SK-N-SH treated with all-trans-retinoic acid at 6 μM for 48 hours (cell line): ENCODE results near the gene LIG4.

Source experiments
- ARNTL ChIP-seq: fragments of 450-650 bp; formaldehyde crosslinking; IDR thresholded peaks from 2 replicates; pipeline ENCODE4 v1.5.0; 2020; ENCODE audit warnings: low read depth, mild to moderate bottlenecking, moderate library complexity, borderline replicate concordance
- SNAI2 ChIP-seq: fragments of 250-450 bp; sonication (Bioruptor Pico); IDR thresholded peaks from 2 replicates; pipeline ENCODE4 v1.5.0; 2020; ENCODE audit warnings: mild to moderate bottlenecking, moderate library complexity
- TCF4 ChIP-seq: fragments of 250-450 bp; sonication (Bioruptor Pico); IDR thresholded peaks from 2 replicates; pipeline ENCODE4 v1.8.0; 2021; ENCODE audit warnings: mild to moderate bottlenecking, moderate library complexity, borderline replicate concordance
- ZFP30 ChIP-seq: fragments of 450-650 bp; formaldehyde crosslinking; IDR thresholded peaks from 2 replicates; pipeline ENCODE4 v1.5.0; 2022; ENCODE audit warnings: mild to moderate bottlenecking, moderate library complexity
- TF ChIP-seq, protein P1 (sequence below): fragments of 250-450 bp; sonication (Bioruptor Pico); IDR thresholded peaks from 2 replicates; pipeline ENCODE4 v1.5.1; 2020; ENCODE audit warnings: low read depth, mild to moderate bottlenecking, moderate library complexity
- TF ChIP-seq, protein P2 (sequence below): fragments of 250-450 bp; sonication (Bioruptor Pico); IDR thresholded peaks from 2 replicates; pipeline ENCODE4 v1.8.0; 2020; ENCODE audit warnings: mild to moderate bottlenecking, moderate library complexity, borderline replicate concordance

GRCh38 chr13:108195146-108195545, 20.2 kb downstream of the LIG4 start:
- TF ChIP-seq, protein P1, sequence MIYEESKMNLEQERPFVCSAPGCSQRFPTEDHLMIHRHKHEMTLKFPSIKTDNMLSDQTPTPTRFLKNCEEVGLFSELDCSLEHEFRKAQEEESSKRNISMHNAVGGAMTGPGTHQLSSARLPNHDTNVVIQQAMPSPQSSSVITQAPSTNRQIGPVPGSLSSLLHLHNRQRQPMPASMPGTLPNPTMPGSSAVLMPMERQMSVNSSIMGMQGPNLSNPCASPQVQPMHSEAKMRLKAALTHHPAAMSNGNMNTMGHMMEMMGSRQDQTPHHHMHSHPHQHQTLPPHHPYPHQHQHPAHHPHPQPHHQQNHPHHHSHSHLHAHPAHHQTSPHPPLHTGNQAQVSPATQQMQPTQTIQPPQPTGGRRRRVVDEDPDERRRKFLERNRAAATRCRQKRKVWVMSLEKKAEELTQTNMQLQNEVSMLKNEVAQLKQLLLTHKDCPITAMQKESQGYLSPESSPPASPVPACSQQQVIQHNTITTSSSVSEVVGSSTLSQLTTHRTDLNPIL (CRISPR knock-in tag): no peak
- TF ChIP-seq ZFP30 (CRISPR knock-in tag) (no peak), SNAI2 (CRISPR knock-in tag) (no peak), ARNTL (CRISPR knock-in tag) (no peak), TCF4 (CRISPR knock-in tag) (no peak)
- TF ChIP-seq, protein P2, sequence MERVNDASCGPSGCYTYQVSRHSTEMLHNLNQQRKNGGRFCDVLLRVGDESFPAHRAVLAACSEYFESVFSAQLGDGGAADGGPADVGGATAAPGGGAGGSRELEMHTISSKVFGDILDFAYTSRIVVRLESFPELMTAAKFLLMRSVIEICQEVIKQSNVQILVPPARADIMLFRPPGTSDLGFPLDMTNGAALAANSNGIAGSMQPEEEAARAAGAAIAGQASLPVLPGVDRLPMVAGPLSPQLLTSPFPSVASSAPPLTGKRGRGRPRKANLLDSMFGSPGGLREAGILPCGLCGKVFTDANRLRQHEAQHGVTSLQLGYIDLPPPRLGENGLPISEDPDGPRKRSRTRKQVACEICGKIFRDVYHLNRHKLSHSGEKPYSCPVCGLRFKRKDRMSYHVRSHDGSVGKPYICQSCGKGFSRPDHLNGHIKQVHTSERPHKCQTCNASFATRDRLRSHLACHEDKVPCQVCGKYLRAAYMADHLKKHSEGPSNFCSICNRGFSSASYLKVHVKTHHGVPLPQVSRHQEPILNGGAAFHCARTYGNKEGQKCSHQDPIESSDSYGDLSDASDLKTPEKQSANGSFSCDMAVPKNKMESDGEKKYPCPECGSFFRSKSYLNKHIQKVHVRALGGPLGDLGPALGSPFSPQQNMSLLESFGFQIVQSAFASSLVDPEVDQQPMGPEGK (CRISPR knock-in tag): no peak
